GM18868 (cell line): ENCODE results near the gene RXFP3.

Experiments used
- ATAC-seq: cut with Tn5 transposase; IDR thresholded peaks from one replicate; pipeline ENCODE4 v1.9.1; 2021; ENCODE audit warnings: mild to moderate bottlenecking, moderate library complexity; ENCODE audit not compliant: unreplicated experiment

RXFP3 gene

DNA sequence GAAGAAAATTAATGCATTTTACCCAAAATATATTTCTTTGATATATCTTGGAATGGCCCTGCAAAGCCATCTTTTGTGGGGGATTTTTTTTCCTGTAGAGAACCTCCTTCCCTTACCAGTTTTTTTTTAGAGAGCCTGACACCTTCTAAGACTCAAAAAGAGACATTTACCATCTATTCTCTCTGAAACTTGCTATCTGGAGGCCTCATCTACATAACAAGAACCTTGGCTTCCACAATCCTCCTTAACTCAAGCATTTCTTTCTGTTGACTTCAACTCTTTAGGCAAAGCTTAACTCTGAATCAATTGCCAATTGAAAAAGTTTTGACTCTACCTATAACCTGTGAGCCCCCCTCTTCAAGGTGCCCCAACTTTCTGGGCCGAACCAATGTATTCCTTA lies 42.1 kb downstream of the RXFP3 start:
- ATAC-seq: no peak

DNA sequence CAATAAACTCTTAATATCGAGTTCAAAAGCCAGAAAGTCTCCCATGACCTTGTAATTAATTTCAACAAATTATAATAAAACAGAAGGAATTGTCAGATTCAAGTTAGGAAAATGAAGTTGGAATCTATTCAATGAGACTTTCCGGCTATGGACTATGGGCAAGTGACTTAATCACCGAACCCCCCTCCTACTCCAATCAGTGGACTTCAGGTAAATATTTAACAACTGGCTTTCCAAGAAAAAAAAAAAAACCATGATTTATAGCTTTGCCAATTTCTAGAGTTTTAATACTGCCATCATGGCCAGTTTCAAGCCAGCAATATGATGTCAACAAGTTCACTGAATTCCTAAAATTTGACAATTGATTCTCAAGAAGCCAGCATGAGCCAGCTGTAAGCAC lies 43.8 kb downstream of the RXFP3 start:
- ATAC-seq: no peak

DNA sequence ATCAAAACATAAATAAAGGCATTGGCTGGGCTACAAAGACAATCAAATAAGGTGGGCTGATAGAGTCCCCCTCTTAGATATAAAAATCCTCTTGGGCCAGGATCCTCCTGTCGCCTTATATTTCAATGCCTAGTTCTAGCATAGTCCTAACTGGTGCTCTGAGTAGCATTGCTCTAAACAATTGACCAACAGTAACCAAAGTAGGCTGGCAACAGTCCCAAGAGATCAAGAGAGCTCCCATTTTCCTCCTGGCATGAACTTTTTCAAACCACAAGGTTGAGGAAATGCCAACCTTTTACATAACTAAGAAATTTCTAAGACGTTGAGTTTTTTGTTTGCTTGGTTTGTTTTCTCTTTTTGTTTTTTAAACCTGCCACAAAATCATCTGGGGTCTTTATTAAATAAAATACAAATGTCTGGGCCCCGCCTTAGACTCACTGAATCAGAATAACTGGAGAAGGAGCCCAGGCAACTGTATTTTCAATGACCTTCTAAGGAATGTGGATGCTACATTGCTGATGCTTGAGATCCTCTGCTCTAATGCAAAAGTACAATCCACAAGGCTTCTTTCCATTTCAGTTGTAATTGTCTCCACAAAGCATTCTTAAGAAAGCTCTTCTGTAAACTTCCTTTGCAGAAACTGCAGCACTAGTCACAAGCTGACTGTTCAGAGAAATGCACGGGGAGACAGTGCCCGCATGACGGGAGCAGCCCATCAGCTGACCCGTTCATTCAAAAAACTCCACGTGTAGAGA lies 45.4 kb downstream of the RXFP3 start:
- ATAC-seq: no peak

DNA sequence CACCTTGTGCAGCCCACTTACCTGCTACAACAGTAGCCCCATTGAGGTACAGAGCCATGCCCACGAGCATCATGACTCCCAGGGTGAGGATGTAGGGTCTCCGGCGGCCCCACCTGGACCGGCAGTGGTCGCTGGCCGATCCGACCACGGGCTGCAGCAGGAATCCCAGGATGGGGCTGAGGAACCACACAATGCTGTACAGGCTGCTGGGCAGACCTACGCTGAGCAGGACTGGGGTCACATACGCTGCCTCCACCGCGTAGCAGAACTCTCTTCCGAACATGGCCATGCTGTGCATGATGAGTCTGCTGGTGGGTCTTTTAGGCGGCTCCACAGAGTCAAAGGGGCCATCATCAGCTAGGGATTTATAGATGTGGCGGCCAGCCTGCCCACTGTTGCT lies 48.0 kb downstream of the RXFP3 start:
- no peak for ATAC-seq

DNA sequence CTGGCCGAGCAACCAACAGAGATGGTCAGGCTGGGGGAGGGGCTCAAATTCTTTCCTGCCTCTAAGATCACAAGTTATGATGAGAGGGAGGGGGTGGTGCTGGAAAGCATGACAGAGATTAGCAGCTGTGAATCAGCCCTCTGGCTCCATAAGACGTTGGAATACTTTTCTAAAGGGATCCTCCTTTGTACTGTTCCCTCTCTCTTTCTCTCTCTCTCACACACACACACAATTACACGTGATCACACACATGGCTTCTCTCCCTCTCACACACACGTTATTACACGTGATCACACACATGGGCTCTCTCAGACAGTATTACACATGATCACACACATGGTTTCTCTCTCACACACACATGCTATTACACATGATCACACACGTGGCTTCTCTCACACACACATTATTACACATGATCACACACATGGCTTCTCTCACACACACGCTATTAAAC lies 48.5 kb downstream of the RXFP3 start, which contains the start of gene SLC45A2:
Gene SLC45A2, minus strand, starts transcription at position 23 of the 454 bp plus-strand sequence. CDS start 110 bp downstream, outside the sequence.
- ATAC-seq: no peak

DNA sequence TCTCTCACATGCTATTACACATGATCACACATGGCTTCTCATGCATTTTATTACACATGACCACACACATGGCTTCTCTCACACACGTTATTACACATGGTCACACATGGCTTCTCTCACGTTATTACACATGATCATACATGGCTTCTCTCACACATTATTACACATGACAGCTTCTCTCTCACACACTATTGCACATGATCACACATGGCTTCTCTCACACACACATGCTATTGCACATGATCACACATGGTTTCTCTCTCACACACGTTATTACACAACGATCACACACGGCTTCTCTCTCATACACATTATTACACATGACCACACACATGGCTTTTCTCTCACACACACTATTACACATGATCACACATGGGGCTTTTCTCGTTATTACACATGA lies 49.3 kb downstream of the RXFP3 start:
- ATAC-seq: no peak
